HL-60 (cell line): Measurements from ENCODE around the gene PKD2.

Source experiments
- DNase-seq, 2 experiments: peaks; one replicate each; pipeline ENCODE4 v3.0.0-alpha.2; 2010 to 2020; ENCODE audit warnings: low read depth in 1 of 2, low spot score in 1 of 2
- H3K27ac ChIP-seq: fragments of 250-450 bp; sonication (Bioruptor Pico); replicated peaks from 2 replicates; pipeline ENCODE4 v1.5.1; 2020; ENCODE audit warnings: mild to moderate bottlenecking, moderate library complexity
- H3K27me3 ChIP-seq: fragments of 250-450 bp; sonication (Bioruptor Pico); 2 replicates; pipeline ENCODE4 v1.5.1; 2021; ENCODE audit warnings: mild to moderate bottlenecking, moderate library complexity; ENCODE audit not compliant: insufficient read depth, poor library complexity, severe bottlenecking
- H3K4me3 ChIP-seq: replicated peaks from 2 replicates; pipeline ENCODE4 v1.5.1; 2011; ENCODE audit warnings: mild to moderate bottlenecking, control low read depth, low read length; ENCODE audit not compliant: insufficient read depth
- CTCF ChIP-seq: IDR thresholded peaks from one replicate; pipeline ENCODE4 v1.5.1; 2011; ENCODE audit warnings: low read length, control low read depth, inconsistent platforms; ENCODE audit not compliant: insufficient read depth
- GABPA ChIP-seq: IDR thresholded peaks from 2 replicates; pipeline ENCODE4 v1.6.1; 2012; ENCODE audit warnings: low read depth
- POLR2AphosphoS5 ChIP-seq: IDR thresholded peaks from 2 replicates; pipeline ENCODE4 v1.6.1; 2012; ENCODE audit warnings: low read depth
- REST ChIP-seq: IDR thresholded peaks from 2 replicates; pipeline ENCODE4 v1.6.1; 2012; ENCODE audit warnings: low read depth; ENCODE audit not compliant: insufficient replicate concordance
- SPI1 ChIP-seq: IDR thresholded peaks from 2 replicates; pipeline ENCODE4 v1.6.1; 2012; ENCODE audit warnings: low read depth, mild to moderate bottlenecking, borderline replicate concordance

Gene PKD2

GRCh38 chr4:88058295-88058694 is 50.9 kb downstream of the PKD2 start:
- TF ChIP-seq REST (no peak), POLR2AphosphoS5 (no peak), GABPA (no peak), SPI1 (no peak), CTCF (no peak)
- no peak overlapping the region for H3K4me3 ChIP-seq

GRCh38 chr4:88059766-88060165 is 52.3 kb downstream of the PKD2 start:
- DNase-seq = no peak
- Histone ChIP-seq H3K27ac (no peak overlapping the region), H3K4me3 (no peak overlapping the region), H3K27me3 (no peaks in the 10 kb centered on the region)
- TF ChIP-seq CTCF (no peak), POLR2AphosphoS5 (no peak), GABPA (no peak), REST (no peak), SPI1 (no peak)

More at GRCh38 chr4:88058295-88058694, 50.9 kb downstream of the PKD2 start:
- no peak for DNase-seq
- no peaks in the 10 kb centered on the region for H3K27me3 ChIP-seq
- no peak overlapping the region for H3K27ac ChIP-seq

GRCh38 chr4:88060431-88060830 is 53.0 kb downstream of the PKD2 start:
- DNase-seq = no peak
- Histone ChIP-seq H3K27ac (no peak overlapping the region), H3K27me3 (no peaks in the 10 kb centered on the region), H3K4me3 (no peak overlapping the region)
- TF ChIP-seq CTCF = no peak
- no peak for TF ChIP-seq SPI1
- TF ChIP-seq POLR2AphosphoS5 = no peak
- no peak for TF ChIP-seq REST
